GM23338 (cell line): ENCODE measurements around the gene ANKRD44. TPM values are rescaled to one million over a fixed set of nuclear protein-coding genes. Genes with fewer than 3 reads are reported as not detected.

ENCODE experiments used
- ATAC-seq: fragments of 200-7000 bp; cut with Tn5 transposase; 3 replicates; pipeline ENCODE4 v1.9.1; 2020
- DNase-seq: peaks from one replicate; pipeline ENCODE4 v3.0.0-alpha.2; 2015; ENCODE audit warnings: low spot score
- H2AFZ ChIP-seq: fragments of 200-600 bp; sonication (generic); 2 replicates; pipeline ENCODE4 v1.8.0; 2016; ENCODE audit warnings: antibody characterized with exemption, mild to moderate bottlenecking, moderate library complexity
- H3F3A ChIP-seq: fragments of 200-600 bp; sonication (generic); replicated peaks from 2 replicates; pipeline ENCODE4 v1.8.0; 2017; ENCODE audit warnings: antibody characterized with exemption, mixed run types, low read depth
- H3K27ac ChIP-seq: fragments of 200-600 bp; sonication (generic); 2 replicates; pipeline ENCODE4 v1.6.1; 2016; ENCODE audit warnings: low read depth
- H3K27me3 ChIP-seq: fragments of 200-600 bp; sonication (generic); 2 replicates; pipeline ENCODE4 v1.8.0; 2016; ENCODE audit warnings: mild to moderate bottlenecking, mixed run types, moderate library complexity; ENCODE audit not compliant: insufficient read depth
- H3K36me3 ChIP-seq: fragments of 200-600 bp; sonication (generic); 2 replicates; pipeline ENCODE4 v1.8.0; 2016; ENCODE audit warnings: mild to moderate bottlenecking; ENCODE audit not compliant: insufficient read depth
- H3K4me1 ChIP-seq: fragments of 200-600 bp; sonication (generic); 2 replicates; pipeline ENCODE4 v1.8.0; 2016; ENCODE audit warnings: mild to moderate bottlenecking, moderate library complexity; ENCODE audit not compliant: insufficient read depth
- H3K4me2 ChIP-seq: fragments of 200-600 bp; sonication (generic); 2 replicates; pipeline ENCODE4 v1.7.1; 2017; ENCODE audit warnings: mixed run types
- H3K4me3 ChIP-seq: fragments of 200-600 bp; sonication (generic); 2 replicates; pipeline ENCODE4 v1.6.1; 2016; ENCODE audit warnings: mixed run types
- H3K79me2 ChIP-seq: fragments of 200-600 bp; sonication (generic); replicated peaks from 2 replicates; pipeline ENCODE4 v1.8.0; 2017; ENCODE audit warnings: mild to moderate bottlenecking; ENCODE audit not compliant: insufficient read depth
- H3K9me2 ChIP-seq: fragments of 200-600 bp; sonication (generic); 2 replicates; pipeline ENCODE4 v1.8.0; 2017; ENCODE audit not compliant: insufficient read depth
- H4K20me1 ChIP-seq: fragments of 200-600 bp; sonication (generic); replicated peaks from 2 replicates; pipeline ENCODE4 v1.8.0; 2017; ENCODE audit warnings: mild to moderate bottlenecking; ENCODE audit not compliant: insufficient read depth
- H3K27ac Mint-ChIP-seq: 2 replicates; pipeline ENCODE4 v1.8.0; 2020; ENCODE audit warnings: inconsistent platforms, mild to moderate bottlenecking, moderate library complexity, mixed read lengths
- H3K27me3 Mint-ChIP-seq: 3 replicates; pipeline ENCODE4 v1.8.0; 2022; ENCODE audit warnings: low read depth, mild to moderate bottlenecking, moderate library complexity, mixed read lengths, inconsistent platforms; ENCODE audit not compliant: insufficient read depth, poor library complexity
- H3K36me3 Mint-ChIP-seq: 3 replicates; pipeline ENCODE4 v1.8.0; 2021; ENCODE audit warnings: low read depth, mild to moderate bottlenecking, inconsistent platforms, moderate library complexity, mixed read lengths
- H3K4me1 Mint-ChIP-seq: 3 replicates; pipeline ENCODE4 v1.8.0; 2020; ENCODE audit warnings: mild to moderate bottlenecking, inconsistent platforms, mixed read lengths
- H3K4me3 Mint-ChIP-seq: 3 replicates; pipeline ENCODE4 v1.8.0; 2021; ENCODE audit warnings: moderate library complexity, mild to moderate bottlenecking, inconsistent platforms, mixed read lengths
- H3K9me3 Mint-ChIP-seq: 3 replicates; pipeline ENCODE4 v1.8.0; 2020; ENCODE audit warnings: moderate library complexity, mild to moderate bottlenecking, inconsistent platforms, mixed read lengths
- CREB1 ChIP-seq: fragments of 250-450 bp; sonication (Bioruptor Pico); IDR thresholded peaks from 2 replicates; pipeline ENCODE4 v1.5.0; 2020; ENCODE audit warnings: low read depth, mild to moderate bottlenecking, moderate library complexity
- EZH2 ChIP-seq: fragments of 200-600 bp; sonication (generic); IDR thresholded peaks from one replicate; pipeline ENCODE4 v1.8.0; 2017; ENCODE audit warnings: antibody characterized with exemption, mild to moderate bottlenecking, low read depth; ENCODE audit not compliant: unreplicated experiment
- EZH2phosphoT487 ChIP-seq: fragments of 200-600 bp; sonication (generic); IDR thresholded peaks from one replicate; pipeline ENCODE4 v1.8.1; 2018; ENCODE audit warnings: antibody characterized with exemption; ENCODE audit not compliant: unreplicated experiment
- JUNB ChIP-seq: IDR thresholded peaks from one replicate; pipeline ENCODE4 v1.6.1; 2016; ENCODE audit warnings: antibody characterized with exemption; ENCODE audit not compliant: unreplicated experiment
- NANOG ChIP-seq: IDR thresholded peaks from 2 replicates; pipeline ENCODE4 v1.6.1; 2016; ENCODE audit warnings: antibody characterized with exemption, borderline replicate concordance
- POLR2AphosphoS5 ChIP-seq: IDR thresholded peaks from 2 replicates; pipeline ENCODE4 v1.6.1; 2016; ENCODE audit warnings: antibody characterized with exemption, low read depth
- REST ChIP-seq: IDR thresholded peaks from one replicate; pipeline ENCODE4 v1.6.1; 2018; ENCODE audit warnings: antibody characterized with exemption; ENCODE audit not compliant: unreplicated experiment
- STAT1 ChIP-seq: IDR thresholded peaks from one replicate; pipeline ENCODE4 v1.6.1; 2016; ENCODE audit warnings: antibody characterized with exemption; ENCODE audit not compliant: unreplicated experiment
- ZNF114 ChIP-seq: fragments of 250-450 bp; sonication (Bioruptor Pico); IDR thresholded peaks from 2 replicates; pipeline ENCODE4 v1.5.0; 2020; ENCODE audit warnings: mild to moderate bottlenecking, moderate library complexity
- polyA plus RNA-seq: library from polyadenylated mRNA; unstranded; fragments of >200 nt; fragmentation: Nextera tagmentation; extraction: Ambion mirVana; gene quantifications from 2 replicates; pipeline ENCODE4 v1.2.1, GENCODE V29; 2016
- total RNA-seq: library from RNA; depleted of rRNA; stranded (reverse); fragments of >200 nt; shearing (Covaris generic); gene quantifications from 2 replicates; pipeline ENCODE4 v1.2.3, GENCODE V29; 2014
- TF ChIP-seq, protein P1 (sequence below), 2 experiments: fragments of 200-600 bp in 1 of 2; sonication (generic) in 1 of 2; conservative IDR thresholded peaks; 2 replicates each; pipeline versions ENCODE4 v1.5.1 to v1.6.1; 2016 to 2017; ENCODE audit warnings: antibody characterized with exemption in 2 of 2, low read depth in 2 of 2, mild to moderate bottlenecking in 2 of 2, moderate library complexity in 1 of 2
- TF ChIP-seq, protein P2 (sequence below): IDR thresholded peaks from 2 replicates; pipeline ENCODE4 v1.6.1; 2016; ENCODE audit warnings: antibody characterized with exemption

Gene ANKRD44
- total and polyA plus RNA-seq, 2 experiments from 2014 or later, result 0.44 to 0.56 TPM

- Histone ChIP-seq H3F3A (no peaks in the 10 kb centered on the region), H3K79me2 (no peaks in the 10 kb centered on the region), H3K4me3 (no peak overlapping the region), H3K4me2 (no peak overlapping the region), H2AFZ (no peak overlapping the region), H4K20me1 (no peaks in the 10 kb centered on the region), H3K27me3 (no peaks in the 10 kb centered on the region), H3K27ac (no peak overlapping the region), H3K4me1 (0 out of 2 replicates have a peak, but pooled peaks cover 3% of the 10 kb centered on the region), H3K9me2 (no peaks in the 10 kb centered on the region), H3K36me3 (no peaks in the 10 kb centered on the region)
- no peaks in the 10 kb centered on the region for H3K9me3 Mint-ChIP-seq
- no peak overlapping the region for H3K4me3 Mint-ChIP-seq
- TF ChIP-seq, protein P1, sequence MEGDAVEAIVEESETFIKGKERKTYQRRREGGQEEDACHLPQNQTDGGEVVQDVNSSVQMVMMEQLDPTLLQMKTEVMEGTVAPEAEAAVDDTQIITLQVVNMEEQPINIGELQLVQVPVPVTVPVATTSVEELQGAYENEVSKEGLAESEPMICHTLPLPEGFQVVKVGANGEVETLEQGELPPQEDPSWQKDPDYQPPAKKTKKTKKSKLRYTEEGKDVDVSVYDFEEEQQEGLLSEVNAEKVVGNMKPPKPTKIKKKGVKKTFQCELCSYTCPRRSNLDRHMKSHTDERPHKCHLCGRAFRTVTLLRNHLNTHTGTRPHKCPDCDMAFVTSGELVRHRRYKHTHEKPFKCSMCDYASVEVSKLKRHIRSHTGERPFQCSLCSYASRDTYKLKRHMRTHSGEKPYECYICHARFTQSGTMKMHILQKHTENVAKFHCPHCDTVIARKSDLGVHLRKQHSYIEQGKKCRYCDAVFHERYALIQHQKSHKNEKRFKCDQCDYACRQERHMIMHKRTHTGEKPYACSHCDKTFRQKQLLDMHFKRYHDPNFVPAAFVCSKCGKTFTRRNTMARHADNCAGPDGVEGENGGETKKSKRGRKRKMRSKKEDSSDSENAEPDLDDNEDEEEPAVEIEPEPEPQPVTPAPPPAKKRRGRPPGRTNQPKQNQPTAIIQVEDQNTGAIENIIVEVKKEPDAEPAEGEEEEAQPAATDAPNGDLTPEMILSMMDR (conservative IDR thresholded peaks at IDR 0.05; ENCODE audit: low read depth in 2 of 2), result no peak
- H3K27ac Mint-ChIP-seq, result no peak overlapping the region; the same call in 1 of the 2 replicates
- peaks cover 5% of the 10 kb centered on the region; the same call in 2 of the 3 replicates for H3K4me1 Mint-ChIP-seq
- no peaks in the 10 kb centered on the region for H3K27me3 Mint-ChIP-seq
- ATAC-seq (peak; percentile 100), DNase-seq (peak; percentile 44)
- H3K36me3 Mint-ChIP-seq, result no peaks in the 10 kb centered on the region
These were observed 55.0 kb downstream of the ANKRD44 start for GRCh38 chr2:197255543-197255942.

- Mint-ChIP-seq H3K4me3 (no peak overlapping the region), H3K4me1 (peaks cover 5% of the 10 kb centered on the region; the same call in 2 of the 3 replicates), H3K9me3 (no peaks in the 10 kb centered on the region), H3K36me3 (no peaks in the 10 kb centered on the region), H3K27me3 (no peaks in the 10 kb centered on the region), H3K27ac (no peak overlapping the region)
- Histone ChIP-seq H3K36me3 (no peaks in the 10 kb centered on the region), H3K27ac (no peak overlapping the region), H3K4me1 (0 out of 2 replicates have a peak, but pooled peaks cover 3% of the 10 kb centered on the region), H3F3A (no peaks in the 10 kb centered on the region), H2AFZ (no peak overlapping the region), H4K20me1 (no peaks in the 10 kb centered on the region), H3K9me2 (no peaks in the 10 kb centered on the region), H3K4me3 (no peak overlapping the region), H3K4me2 (no peak overlapping the region), H3K27me3 (no peaks in the 10 kb centered on the region), H3K79me2 (no peaks in the 10 kb centered on the region)
- no peak for TF ChIP-seq JUNB
- TF ChIP-seq STAT1, result no peak
- TF ChIP-seq ZNF114 (CRISPR knock-in tag), result no peak
- no peak for TF ChIP-seq CREB1 (CRISPR knock-in tag)
- TF ChIP-seq POLR2AphosphoS5, result no peak
- TF ChIP-seq, protein P2, sequence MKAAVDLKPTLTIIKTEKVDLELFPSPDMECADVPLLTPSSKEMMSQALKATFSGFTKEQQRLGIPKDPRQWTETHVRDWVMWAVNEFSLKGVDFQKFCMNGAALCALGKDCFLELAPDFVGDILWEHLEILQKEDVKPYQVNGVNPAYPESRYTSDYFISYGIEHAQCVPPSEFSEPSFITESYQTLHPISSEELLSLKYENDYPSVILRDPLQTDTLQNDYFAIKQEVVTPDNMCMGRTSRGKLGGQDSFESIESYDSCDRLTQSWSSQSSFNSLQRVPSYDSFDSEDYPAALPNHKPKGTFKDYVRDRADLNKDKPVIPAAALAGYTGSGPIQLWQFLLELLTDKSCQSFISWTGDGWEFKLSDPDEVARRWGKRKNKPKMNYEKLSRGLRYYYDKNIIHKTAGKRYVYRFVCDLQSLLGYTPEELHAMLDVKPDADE, result no peak
- no peak for TF ChIP-seq REST
- TF ChIP-seq EZH2phosphoT487, result no peak
- TF ChIP-seq NANOG, result no peak
- TF ChIP-seq EZH2, result no peak
- DNase-seq (no peak), ATAC-seq (peak; percentile 50)
These were observed 55.6 kb downstream of the ANKRD44 start for GRCh38 chr2:197254776-197255530.
